ENCODE data around the gene MFAP5.
A peak's percentile ranks its signal among the peaks of the same experiment; 100 is the strongest.

Gene MFAP5

GRCh38 chr12:8698132-8698851, 35.7 kb upstream of the MFAP5 start:
- in situ Hi-C loops (cut with MboI; ENCODE audit: low sequenced_read_pairs, unreplicated experiment) = no loop called here
- peak; percentile 72 for DNase-seq (ENCODE audit: low spot score)
- TF ChIP-seq CTCF (IDR thresholded peaks at IDR 0.05; ENCODE audit: borderline replicate concordance, control extremely low read depth, extremely low read depth, insufficient read depth, missing control alignments) = no peak

GRCh38 chr12:8697476-8698131, 35.0 kb upstream of the MFAP5 start, which contains the start of gene RIMKLB:
Gene RIMKLB (plus strand): TSS chr12:8697991. CDS start chr12:8713867, 15,876 bp downstream.
- peak; percentile 92 for DNase-seq (ENCODE audit: low spot score)
- no peak for TF ChIP-seq CTCF (IDR thresholded peaks at IDR 0.05; ENCODE audit: borderline replicate concordance, control extremely low read depth, extremely low read depth, insufficient read depth, missing control alignments)
- in situ Hi-C loops (cut with MboI; ENCODE audit: low sequenced_read_pairs, unreplicated experiment) = no loop called here

GRCh38 chr12:8697120-8697475, 34.5 kb upstream of the MFAP5 start:
- in situ Hi-C loops (cut with MboI; ENCODE audit: low sequenced_read_pairs, unreplicated experiment) = no loop called here
- no peak for TF ChIP-seq CTCF (IDR thresholded peaks at IDR 0.05; ENCODE audit: borderline replicate concordance, control extremely low read depth, extremely low read depth, insufficient read depth, missing control alignments)
- DNase-seq (ENCODE audit: low spot score) = no peak

GRCh38 chr12:8696442-8697090, 33.9 kb upstream of the MFAP5 start:
- DNase-seq (ENCODE audit: low spot score) = no peak
- in situ Hi-C loops (cut with MboI; ENCODE audit: low sequenced_read_pairs, unreplicated experiment) = no loop called here
- no peak for TF ChIP-seq CTCF (IDR thresholded peaks at IDR 0.05; ENCODE audit: borderline replicate concordance, control extremely low read depth, extremely low read depth, insufficient read depth, missing control alignments)

- DNase-seq (ENCODE audit: low spot score) = no peak
- TF ChIP-seq CTCF (IDR thresholded peaks at IDR 0.05; ENCODE audit: borderline replicate concordance, control extremely low read depth, extremely low read depth, insufficient read depth, missing control alignments) = no peak
- in situ Hi-C loops (cut with MboI; ENCODE audit: low sequenced_read_pairs, unreplicated experiment) = no loop called here
Measured at GRCh38 chr12:8695116-8695515, 32.5 kb upstream of the MFAP5 start.

GRCh38 chr12:8692573-8692972, 29.9 kb upstream of the MFAP5 start:
- no peak for TF ChIP-seq CTCF (IDR thresholded peaks at IDR 0.05; ENCODE audit: borderline replicate concordance, control extremely low read depth, extremely low read depth, insufficient read depth, missing control alignments)
- in situ Hi-C loops (cut with MboI; ENCODE audit: low sequenced_read_pairs, unreplicated experiment) = no loop called here
- no peak for DNase-seq (ENCODE audit: low spot score)

Data from GM13976 (cell line).